HepG2 (cell line): ENCODE results near the gene NCAPD2. TPM values are rescaled to one million over a fixed set of nuclear protein-coding genes. Genes with fewer than 3 reads are reported as not detected.
A peak's percentile ranks its signal among the peaks of the same experiment; 100 is the strongest.

Experiments used
- ARNT ChIP-seq: fragments of 450-650 bp; IDR thresholded peaks from 2 replicates; pipeline ENCODE4 v1.6.1; 2017
- HCFC1 ChIP-seq: fragments of 150-350 bp; IDR thresholded peaks from 2 replicates; pipeline ENCODE4 v1.6.1; 2014; ENCODE audit warnings: low read depth, low read length
- HNF1A ChIP-seq, 2 experiments: sonication (generic) in 1 of 2; formaldehyde crosslinking in 1 of 2; IDR thresholded peaks; 2 replicates each; pipeline versions ENCODE4 v1.4.0 to v1.6.1; 2016 to 2020; ENCODE audit warnings: borderline replicate concordance in 1 of 2, low read depth in 1 of 2, mild to moderate bottlenecking in 1 of 2, missing genetic modification reagents in 1 of 2
- HNRNPL ChIP-seq: fragments of 200-400 bp; formaldehyde crosslinking; IDR thresholded peaks from 2 replicates; pipeline ENCODE4 v1.6.1; 2017; ENCODE audit warnings: mild to moderate bottlenecking, low read depth, low read length
- JUN ChIP-seq: sonication (generic); formaldehyde crosslinking; IDR thresholded peaks from 2 replicates; pipeline ENCODE4 v1.4.0; 2020; ENCODE audit warnings: mild to moderate bottlenecking, missing genetic modification reagents
- MXI1 ChIP-seq: IDR thresholded peaks from 3 replicates; pipeline ENCODE4 v1.6.1; 2012; ENCODE audit warnings: low read depth, low read length, inconsistent platforms, borderline replicate concordance
- NFYC ChIP-seq: IDR thresholded peaks from 2 replicates; pipeline ENCODE4 v1.6.1; 2016; ENCODE audit warnings: missing genetic modification reagents, missing compliant biosample characterization
- TCF7 ChIP-seq: sonication (generic); IDR thresholded peaks from 2 replicates; pipeline ENCODE4 v1.6.1; 2016; ENCODE audit warnings: antibody characterized with exemption, low read depth
- TOE1 ChIP-seq: sonication (generic); formaldehyde crosslinking; IDR thresholded peaks from 2 replicates; pipeline ENCODE4 v1.4.0; 2020; ENCODE audit warnings: mild to moderate bottlenecking, missing genetic modification reagents
- XRCC5 ChIP-seq: fragments of 200-400 bp; formaldehyde crosslinking; optimal IDR thresholded peaks from 2 replicates; pipeline ENCODE3; 2017; ENCODE audit warnings: mild to moderate bottlenecking, low read length
- ZFP62 ChIP-seq: sonication (generic); formaldehyde crosslinking; IDR thresholded peaks from 2 replicates; pipeline ENCODE4 v1.4.0; 2020; ENCODE audit warnings: missing genetic modification reagents
- ZMYM3 ChIP-seq: sonication (generic); formaldehyde crosslinking; IDR thresholded peaks from 2 replicates; pipeline ENCODE4 v1.5.1; 2020; ENCODE audit warnings: mild to moderate bottlenecking, missing genetic modification reagents
- ZNF136 ChIP-seq: sonication (generic); formaldehyde crosslinking; IDR thresholded peaks from 2 replicates; pipeline ENCODE4 v1.8.1; 2022; ENCODE audit warnings: low read depth, mild to moderate bottlenecking, moderate library complexity, missing genetic modification reagents
- ZNF703 ChIP-seq: sonication (generic); formaldehyde crosslinking; IDR thresholded peaks from 2 replicates; pipeline ENCODE4 v1.5.1; 2020; ENCODE audit warnings: missing genetic modification reagents, mild to moderate bottlenecking, moderate library complexity, borderline replicate concordance
- ZNF709 ChIP-seq: sonication (generic); formaldehyde crosslinking; IDR thresholded peaks from 2 replicates; pipeline ENCODE4 v1.5.0; 2020; ENCODE audit warnings: mild to moderate bottlenecking, missing genetic modification reagents
- ZNF891 ChIP-seq: sonication (generic); formaldehyde crosslinking; IDR thresholded peaks from 2 replicates; pipeline ENCODE4 v1.5.0; 2020; ENCODE audit warnings: mild to moderate bottlenecking, missing genetic modification reagents
- polyA plus RNA-seq, 8 experiments: library from polyadenylated mRNA; depleted of rRNA in 3 of 8; stranded (reverse) in 7 of 8; unstranded in 1 of 8; fragments of >200 nt; fragmentation: Illumina TruSeq in 4 of 8; extraction: Trizol in 4 of 8; gene quantifications; 2 replicates each; pipeline versions ENCODE4 v1.2.1 to v1.2.3, GENCODE V29; 2011 to 2016; ENCODE audit warnings: low read depth in 4 of 8, missing spikeins in 1 of 8, mixed read lengths in 1 of 8; ENCODE audit not compliant: insufficient read depth in 1 of 8
- total RNA-seq, 5 experiments: library from RNA; depleted of rRNA; stranded (reverse); fragments of >200 nt; fragmentation: Illumina TruSeq; extraction: Trizol; gene quantifications; 2 replicates each; pipeline ENCODE4 v1.2.3, GENCODE V29; 2016; ENCODE audit warnings: low read depth in 1 of 5
- TF ChIP-seq, protein P1 (sequence below): sonication (generic); formaldehyde crosslinking; IDR thresholded peaks from 2 replicates; pipeline ENCODE4 v1.9.0; 2021; ENCODE audit warnings: mild to moderate bottlenecking, missing genetic modification reagents

The NCAPD2 gene
- total and polyA plus RNA-seq, 2 of the 13 experiments (the other 11 are each of a cell fraction or from before 2014, with no cell fraction given): 51.1 to 65.6 TPM

DNA sequence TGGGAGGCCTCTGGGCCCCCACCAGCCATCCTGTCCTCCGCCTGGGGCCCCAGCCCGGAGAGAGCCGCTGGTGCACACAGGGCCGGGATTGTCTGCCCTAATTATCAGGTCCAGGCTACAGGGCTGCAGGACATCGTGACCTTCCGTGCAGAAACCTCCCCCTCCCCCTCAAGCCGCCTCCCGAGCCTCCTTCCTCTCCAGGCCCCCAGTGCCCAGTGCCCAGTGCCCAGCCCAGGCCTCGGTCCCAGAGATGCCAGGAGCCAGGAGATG, 39.7 kb downstream of the NCAPD2 start (continued):
- TF ChIP-seq TCF7 (no peak), HNF1A (IDR thresholded peaks at IDR 0.05; ENCODE audit: low read depth) (no peak), HNF1A (CRISPR knock-in tag; IDR thresholded peaks at IDR 0.05; ENCODE audit: borderline replicate concordance) (0 out of 2 replicates have a peak, but pooled peaks have one; percentile 10), JUN (CRISPR knock-in tag) (no peak), MXI1 (no peak), XRCC5 (no peak), ZNF891 (CRISPR knock-in tag) (0 out of 2 replicates have a peak, but pooled peaks have one; percentile 58), ZNF703 (CRISPR knock-in tag) (no peak; the same call in 1 of the 2 replicates), TOE1 (CRISPR knock-in tag) (no peak), ZFP62 (CRISPR knock-in tag) (no peak), ZMYM3 (CRISPR knock-in tag) (no peak), HNRNPL (peak; percentile 99), ZNF136 (CRISPR knock-in tag) (no peak), ARNT (no peak), NFYC (CRISPR knock-in tag) (no peak), HCFC1 (no peak), ZNF709 (CRISPR knock-in tag) (0 out of 2 replicates have a peak, but pooled peaks have one; percentile 15)
- TF ChIP-seq, protein P1, sequence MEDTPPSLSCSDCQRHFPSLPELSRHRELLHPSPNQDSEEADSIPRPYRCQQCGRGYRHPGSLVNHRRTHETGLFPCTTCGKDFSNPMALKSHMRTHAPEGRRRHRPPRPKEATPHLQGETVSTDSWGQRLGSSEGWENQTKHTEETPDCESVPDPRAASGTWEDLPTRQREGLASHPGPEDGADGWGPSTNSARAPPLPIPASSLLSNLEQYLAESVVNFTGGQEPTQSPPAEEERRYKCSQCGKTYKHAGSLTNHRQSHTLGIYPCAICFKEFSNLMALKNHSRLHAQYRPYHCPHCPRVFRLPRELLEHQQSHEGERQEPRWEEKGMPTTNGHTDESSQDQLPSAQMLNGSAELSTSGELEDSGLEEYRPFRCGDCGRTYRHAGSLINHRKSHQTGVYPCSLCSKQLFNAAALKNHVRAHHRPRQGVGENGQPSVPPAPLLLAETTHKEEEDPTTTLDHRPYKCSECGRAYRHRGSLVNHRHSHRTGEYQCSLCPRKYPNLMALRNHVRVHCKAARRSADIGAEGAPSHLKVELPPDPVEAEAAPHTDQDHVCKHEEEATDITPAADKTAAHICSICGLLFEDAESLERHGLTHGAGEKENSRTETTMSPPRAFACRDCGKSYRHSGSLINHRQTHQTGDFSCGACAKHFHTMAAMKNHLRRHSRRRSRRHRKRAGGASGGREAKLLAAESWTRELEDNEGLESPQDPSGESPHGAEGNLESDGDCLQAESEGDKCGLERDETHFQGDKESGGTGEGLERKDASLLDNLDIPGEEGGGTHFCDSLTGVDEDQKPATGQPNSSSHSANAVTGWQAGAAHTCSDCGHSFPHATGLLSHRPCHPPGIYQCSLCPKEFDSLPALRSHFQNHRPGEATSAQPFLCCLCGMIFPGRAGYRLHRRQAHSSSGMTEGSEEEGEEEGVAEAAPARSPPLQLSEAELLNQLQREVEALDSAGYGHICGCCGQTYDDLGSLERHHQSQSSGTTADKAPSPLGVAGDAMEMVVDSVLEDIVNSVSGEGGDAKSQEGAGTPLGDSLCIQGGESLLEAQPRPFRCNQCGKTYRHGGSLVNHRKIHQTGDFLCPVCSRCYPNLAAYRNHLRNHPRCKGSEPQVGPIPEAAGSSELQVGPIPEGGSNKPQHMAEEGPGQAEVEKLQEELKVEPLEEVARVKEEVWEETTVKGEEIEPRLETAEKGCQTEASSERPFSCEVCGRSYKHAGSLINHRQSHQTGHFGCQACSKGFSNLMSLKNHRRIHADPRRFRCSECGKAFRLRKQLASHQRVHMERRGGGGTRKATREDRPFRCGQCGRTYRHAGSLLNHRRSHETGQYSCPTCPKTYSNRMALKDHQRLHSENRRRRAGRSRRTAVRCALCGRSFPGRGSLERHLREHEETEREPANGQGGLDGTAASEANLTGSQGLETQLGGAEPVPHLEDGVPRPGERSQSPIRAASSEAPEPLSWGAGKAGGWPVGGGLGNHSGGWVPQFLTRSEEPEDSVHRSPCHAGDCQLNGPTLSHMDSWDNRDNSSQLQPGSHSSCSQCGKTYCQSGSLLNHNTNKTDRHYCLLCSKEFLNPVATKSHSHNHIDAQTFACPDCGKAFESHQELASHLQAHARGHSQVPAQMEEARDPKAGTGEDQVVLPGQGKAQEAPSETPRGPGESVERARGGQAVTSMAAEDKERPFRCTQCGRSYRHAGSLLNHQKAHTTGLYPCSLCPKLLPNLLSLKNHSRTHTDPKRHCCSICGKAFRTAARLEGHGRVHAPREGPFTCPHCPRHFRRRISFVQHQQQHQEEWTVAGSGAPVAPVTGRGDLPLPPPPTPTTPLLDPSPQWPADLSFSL (CRISPR knock-in tag): no peak
- TF ChIP-seq, all 625 proteins: peak for 61
